Hindlimb muscle (tissue), 1 donor: Measurements from ENCODE around the gene MCCC1. TPM values are rescaled to one million over a fixed set of nuclear protein-coding genes. Genes with fewer than 3 reads are reported as not detected.
"Not testable (repeated sequence)": the region's sequence is repeated elsewhere in the genome, so short reads cannot be mapped to it uniquely, and the experiment has no call there.

Experiments used
- DNase-seq: peaks from one replicate; pipeline ENCODE4 v3.0.0-alpha.2; 2013
- polyA plus RNA-seq: library from polyadenylated mRNA; unstranded; fragments of 120-200 nt; gene quantifications from one replicate; pipeline ENCODE4 v1.2.1, GENCODE V29; 2013; ENCODE audit not compliant: insufficient read length

MCCC1 gene
- polyA plus RNA-seq, 1 donor, result 16.1 TPM

DNA sequence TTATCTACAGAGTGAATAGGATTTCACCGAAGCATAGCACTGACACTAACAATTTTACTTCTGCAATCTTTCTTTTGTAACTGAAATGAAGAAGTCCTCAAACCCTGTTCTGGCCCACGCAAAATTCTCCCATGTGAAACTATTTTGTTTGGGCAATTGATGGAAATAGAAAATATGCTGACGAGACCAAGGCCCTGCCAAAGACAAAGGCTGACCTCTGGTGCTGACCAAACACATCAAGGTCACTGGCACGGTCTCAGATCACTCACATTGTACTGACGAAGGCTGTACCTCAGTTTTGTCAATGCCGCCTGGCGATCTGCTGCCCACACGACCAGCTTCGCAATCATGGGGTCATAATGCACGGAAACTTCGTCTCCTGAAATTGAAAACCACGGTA, 60.5 kb downstream of the MCCC1 start:
- DNase-seq, result no peak

DNA sequence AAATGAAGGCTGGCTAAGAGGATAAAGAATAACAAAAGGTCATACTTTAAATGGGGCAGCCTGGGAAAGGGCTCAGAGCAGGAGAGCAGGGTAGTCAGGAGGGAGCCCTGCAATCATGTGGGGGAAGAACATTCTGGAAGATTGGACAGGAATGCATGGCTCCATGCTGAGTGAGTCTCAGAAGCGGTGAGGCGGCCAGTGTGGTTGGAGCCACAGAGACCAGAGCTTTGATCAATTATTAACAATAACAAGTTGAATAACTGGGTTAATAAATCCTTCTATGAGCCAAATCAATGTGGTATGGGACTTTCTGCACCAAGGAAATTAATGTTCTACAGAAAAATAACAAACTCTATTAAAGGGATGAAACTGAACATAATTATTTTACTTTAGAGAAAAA, 61.1 kb downstream of the MCCC1 start:
- no peak for DNase-seq

- no peak for DNase-seq
Observed at GRCh38 chr3:183033746-183034145, 65.5 kb downstream of the MCCC1 start.

DNA sequence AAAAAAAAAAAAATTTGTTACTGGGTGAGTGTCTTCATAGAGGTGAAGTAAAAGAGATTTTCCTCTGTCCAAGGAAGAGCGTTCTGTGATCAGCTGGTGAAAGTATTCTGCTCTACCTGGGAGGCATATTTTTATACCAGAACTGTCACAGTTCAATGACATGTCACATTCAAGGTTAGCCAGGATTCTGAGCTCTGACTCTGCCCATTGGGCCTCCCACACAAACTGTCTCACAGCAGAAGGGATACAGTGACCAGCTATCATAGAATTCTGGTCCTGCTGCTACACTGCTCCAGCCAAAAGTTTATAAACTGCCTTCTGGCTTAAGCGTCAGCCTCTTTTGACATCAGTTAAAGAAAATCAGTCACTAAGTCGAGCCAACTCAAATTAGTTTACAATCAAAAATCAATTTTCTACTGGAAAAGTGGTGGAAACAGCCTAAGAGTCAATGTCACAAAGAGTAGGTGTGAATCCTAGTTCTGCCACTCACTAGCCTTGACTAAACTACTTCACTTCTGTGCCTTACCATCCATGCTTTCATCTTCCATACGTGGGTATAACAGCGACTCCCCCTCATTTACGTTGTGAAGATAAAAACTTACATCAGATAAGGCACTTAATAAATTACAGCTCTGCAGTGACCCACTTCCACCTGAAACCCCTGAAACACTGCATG, 66.3 kb downstream of the MCCC1 start:
- DNase-seq, result no peak

GRCh38 chr3:183031826-183032225, 67.5 kb downstream of the MCCC1 start:
- no peak for DNase-seq

DNA sequence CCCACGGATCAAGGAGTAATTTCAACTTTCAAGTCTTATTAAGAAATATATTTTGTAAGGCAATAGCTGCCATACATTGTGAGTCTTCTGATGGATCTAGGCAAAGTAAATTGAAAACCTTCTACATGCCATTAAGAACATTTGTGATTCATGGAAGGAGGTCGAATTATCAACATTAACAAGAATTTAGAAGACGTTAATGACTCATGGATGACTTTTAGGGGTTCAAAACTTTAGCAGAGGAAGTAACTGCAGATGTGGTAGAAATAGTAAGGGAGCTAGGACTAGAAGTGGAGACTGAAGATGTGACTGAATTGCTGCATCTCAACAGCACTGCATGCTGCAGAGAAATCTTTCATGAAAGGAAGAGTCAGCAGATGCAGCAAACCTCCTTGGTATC, 70.9 kb downstream of the MCCC1 start:
- DNase-seq, result no peak

DNA sequence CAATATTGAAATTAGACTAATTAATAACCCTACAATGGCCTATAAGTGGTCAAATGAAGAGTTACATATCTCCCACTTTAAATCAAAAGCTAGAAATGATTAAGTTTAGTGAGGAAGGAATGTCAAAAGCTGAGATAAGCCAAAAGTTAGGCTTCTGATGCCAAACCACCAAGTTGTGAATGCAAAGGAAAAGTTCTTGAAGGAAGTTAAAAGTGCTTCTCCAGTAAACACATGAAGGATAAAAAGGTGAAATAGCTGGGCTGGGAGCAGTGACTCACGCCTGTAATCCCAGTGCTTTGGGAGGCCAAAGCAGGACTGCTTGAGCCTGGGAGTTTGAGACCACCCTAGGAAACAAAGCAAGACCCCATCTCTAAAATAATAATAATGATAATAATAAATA, 72.0 kb downstream of the MCCC1 start:
- DNase-seq, result no peak

GRCh38 chr3:183022936-183023516, 76.3 kb downstream of the MCCC1 start:
- DNase-seq, result no peak

DNA sequence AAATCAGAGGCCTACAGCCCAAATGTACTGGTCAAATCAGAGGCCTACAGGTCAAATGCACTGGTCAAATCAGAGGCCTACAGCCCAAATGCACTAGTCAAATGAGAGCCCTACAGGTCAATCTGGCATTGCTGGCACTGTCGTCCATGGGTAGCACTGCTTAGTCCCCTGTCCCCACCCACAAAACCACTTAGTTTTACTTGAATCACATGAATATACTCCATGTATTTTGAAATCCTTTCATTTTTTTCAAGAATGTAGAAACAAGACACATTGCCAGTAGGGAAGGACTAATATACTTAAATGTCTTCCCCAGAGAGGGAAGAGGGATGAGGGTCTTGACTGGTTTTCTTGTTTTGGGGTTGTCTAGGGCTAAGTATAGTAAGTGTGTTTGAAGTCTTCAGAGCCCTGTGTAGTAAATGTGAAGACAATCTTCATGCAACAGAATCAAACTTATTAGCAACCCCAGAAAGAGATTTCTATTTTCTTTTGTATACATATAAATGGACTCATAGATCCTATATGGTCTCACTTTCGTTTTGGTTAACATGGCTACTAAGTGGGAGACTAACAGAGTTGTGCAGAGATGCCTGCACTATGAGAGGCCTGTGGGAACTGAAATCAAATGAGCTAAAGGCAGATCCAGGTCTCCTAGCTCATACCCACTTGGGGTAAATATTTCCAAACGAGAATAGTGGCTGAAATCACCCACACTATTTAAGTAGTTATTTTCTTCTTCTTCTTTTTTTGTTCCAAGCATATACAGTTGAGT, 80.7 kb downstream of the MCCC1 start:
- DNase-seq, result no peak

DNA sequence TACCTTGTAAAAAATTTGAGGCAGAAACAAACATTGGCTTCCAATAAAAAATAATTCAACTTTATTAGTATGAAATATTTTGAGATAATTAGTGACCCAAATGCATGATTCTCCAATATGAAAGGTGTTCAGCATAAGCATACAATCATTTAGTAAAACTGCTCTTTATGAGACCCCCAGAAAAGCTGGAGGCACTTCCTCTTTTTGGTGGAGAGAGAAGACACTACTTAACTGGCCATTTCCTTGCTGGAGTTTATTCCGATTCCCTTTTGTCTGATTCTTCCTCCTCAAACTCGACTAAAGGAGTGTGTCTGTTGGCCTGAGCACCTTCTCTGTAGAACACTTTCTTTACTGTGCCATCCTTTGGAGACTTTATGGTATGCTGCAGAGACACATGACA, 84.1 kb downstream of the MCCC1 start:
- no peak for DNase-seq

GRCh38 chr3:183013856-183014255, 85.4 kb downstream of the MCCC1 start:
- DNase-seq, result no peak

DNA sequence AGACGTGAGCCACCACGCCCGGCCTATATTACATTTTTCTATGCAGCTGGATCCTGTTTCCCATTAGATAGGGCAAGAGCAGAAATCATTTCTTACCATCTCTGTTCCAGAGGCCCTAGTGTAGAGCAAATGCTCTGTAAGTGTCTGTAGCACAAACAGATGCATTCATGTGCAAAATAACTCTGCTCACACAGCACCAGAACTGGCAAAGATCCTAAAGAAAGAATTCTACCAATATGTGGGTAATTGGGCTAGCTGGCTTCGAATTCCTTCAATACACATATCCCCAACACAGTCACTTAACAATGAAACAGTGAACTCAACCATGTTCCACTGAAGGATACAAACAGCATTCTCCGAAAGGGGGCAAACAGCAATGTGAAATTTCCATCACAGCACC, 86.2 kb downstream of the MCCC1 start:
- DNase-seq, result no peak

GRCh38 chr3:183008800-183009199, 90.5 kb downstream of the MCCC1 start:
- no peak for DNase-seq

DNA sequence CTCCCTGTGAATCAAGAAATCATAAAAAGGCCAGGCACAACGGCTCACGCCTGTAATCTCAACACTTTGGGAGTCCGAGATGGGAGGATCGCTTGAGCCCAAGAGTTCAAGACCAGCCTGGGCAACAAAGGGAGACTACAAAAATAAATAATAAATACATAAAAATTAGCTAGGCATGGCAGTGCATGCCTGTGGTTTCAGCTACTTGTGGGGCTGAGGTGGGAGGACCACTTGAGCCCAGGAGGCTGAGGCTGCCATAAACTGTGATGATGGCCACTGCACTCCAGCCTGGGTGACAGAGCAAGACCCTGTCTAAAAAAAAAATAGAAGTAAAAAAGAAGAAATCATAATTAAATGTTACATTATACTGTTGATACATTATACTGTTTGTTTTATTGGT, 91.0 kb downstream of the MCCC1 start:
- no peak for DNase-seq

GRCh38 chr3:183006396-183007002, 92.8 kb downstream of the MCCC1 start:
- DNase-seq, result no peak

DNA sequence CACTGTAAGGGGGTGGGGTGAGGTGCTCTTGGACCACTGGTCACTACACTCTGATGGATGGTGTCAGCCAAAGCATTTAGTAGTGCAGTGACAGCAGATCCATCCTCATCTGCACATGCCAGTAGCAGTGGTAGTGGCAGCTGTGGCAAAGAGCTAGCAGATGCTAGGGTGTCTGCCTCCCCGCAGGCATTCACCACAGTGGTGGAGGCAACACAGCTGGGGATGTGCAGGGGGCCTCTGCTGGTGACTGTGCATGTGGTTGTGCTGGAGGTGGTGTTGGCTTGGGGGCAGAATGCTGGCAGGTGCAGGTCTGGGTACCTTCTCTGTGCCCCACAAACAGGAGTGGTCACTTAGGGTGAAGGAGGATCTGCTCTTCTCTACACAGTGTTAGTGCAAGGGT, 99.5 kb downstream of the MCCC1 start:
- DNase-seq, result no peak

DNA sequence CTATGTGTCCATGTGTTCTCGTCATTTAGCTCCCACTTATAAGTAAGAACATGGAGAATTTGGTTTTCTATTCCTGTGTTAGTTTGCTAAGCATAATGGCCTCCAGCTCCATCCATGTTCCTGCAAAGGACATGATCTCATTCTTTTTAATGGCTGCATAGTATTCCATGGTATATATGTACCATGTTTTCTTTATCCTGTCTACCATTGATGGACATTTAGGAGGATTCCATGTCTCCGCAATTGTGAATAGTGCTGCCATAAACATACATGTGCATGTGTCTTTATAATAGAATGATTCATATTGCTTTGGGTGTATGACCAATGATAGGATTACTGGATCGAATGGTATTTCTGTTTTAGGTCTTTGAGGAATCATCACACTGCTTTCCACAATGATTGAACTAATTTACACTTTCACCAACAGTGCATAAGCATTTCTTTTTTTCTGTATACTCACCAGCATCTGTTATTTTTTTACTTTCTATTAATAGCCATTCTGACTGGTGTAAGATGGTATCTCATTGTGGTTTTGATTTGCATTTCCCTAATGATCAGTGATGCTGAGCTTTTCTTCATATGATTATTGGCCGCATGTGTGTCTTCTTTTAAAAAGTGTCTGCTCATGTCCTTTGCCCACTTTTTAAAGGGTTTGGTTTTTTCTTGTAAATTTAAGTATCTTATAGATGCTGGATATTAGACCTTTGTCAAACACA, 105.7 kb downstream of the MCCC1 start:
- DNase-seq, result not testable (repeated sequence)

DNA sequence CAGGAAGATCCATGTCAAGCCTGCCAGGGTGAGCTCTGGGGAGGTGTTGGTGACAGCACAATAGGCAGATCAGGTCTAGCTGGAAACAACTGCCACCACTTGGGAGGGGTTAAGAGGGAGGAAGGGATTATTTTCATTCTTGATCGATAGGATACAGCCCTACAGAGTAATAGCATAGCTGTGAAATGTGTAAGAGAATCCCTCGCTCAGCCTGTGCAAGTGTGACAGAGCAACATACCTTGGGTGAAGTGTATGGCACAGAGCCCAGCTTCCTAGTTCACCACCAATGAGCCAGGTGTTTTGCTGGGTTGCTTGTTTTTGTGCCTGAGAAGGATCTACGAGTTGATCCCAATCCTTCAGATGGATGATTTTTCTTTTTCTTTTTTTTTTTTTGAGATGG, 109.7 kb downstream of the MCCC1 start:
- DNase-seq, result no peak

DNA sequence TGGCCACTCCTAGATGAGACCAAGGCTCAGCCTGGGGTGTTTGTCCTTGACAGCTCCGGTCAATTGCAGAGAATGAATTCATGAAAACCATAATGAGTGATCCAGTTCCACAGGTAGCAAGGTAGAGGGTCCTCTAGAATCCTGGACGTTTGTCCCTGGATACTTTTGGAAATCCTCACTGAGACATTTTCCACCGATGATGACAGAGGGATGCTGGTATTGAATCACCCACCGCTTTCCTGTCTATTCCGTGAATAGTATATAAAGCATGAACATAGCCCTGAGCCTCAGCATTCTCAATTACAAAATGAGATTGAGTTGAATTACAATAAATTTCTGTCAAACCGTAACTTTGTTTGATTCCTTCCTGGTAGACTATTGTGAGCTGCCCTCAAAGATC, 113.3 kb downstream of the MCCC1 start:
- no peak for DNase-seq

DNA sequence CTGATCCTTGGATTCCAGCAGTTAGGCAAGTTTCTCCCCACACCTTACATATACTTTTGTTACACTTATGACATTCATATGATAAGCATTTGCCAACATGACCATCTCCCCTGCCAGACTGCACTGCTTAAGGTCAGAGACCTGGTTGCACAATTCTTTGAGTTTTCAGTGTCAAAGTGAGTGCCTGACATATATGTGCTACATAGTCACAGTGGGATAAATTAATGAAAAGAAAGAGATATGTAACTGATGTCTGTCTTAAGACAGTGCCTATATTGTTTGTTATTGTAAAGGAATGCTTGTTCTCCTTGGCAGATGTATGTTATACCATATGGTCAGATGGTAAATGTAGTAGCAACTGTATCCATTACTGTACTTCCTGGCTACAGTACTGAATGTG, 115.4 kb downstream of the MCCC1 start:
- no peak for DNase-seq

GRCh38 chr3:182981038-182981380, 118.3 kb downstream of the MCCC1 start:
- DNase-seq, result no peak

GRCh38 chr3:182980204-182981037, 118.9 kb downstream of the MCCC1 start, which contains the start of gene DCUN1D1:
TSS of gene DCUN1D1 (minus strand) at chr3:182980538. CDS start at chr3:182980489, 49 bp downstream.
- peak; percentile 91 for DNase-seq
